HepG2 (cell line): ENCODE measurements around the gene TEDC1. TPM values are rescaled to one million over a fixed set of nuclear protein-coding genes. Genes with fewer than 3 reads are reported as not detected.
A peak's percentile ranks its signal among the peaks of the same experiment; 100 is the strongest.

Experiments
- BORCS8-MEF2B ChIP-seq: sonication (generic); formaldehyde crosslinking; IDR thresholded peaks from 2 replicates; pipeline ENCODE4 v1.8.0; 2022; ENCODE audit warnings: mild to moderate bottlenecking, missing genetic modification reagents
- CC2D1A ChIP-seq: sonication (generic); formaldehyde crosslinking; IDR thresholded peaks from 2 replicates; pipeline ENCODE4 v1.8.1; 2023; ENCODE audit warnings: mild to moderate bottlenecking, missing genetic modification reagents
- DDIT3 ChIP-seq: sonication (generic); formaldehyde crosslinking; IDR thresholded peaks from 2 replicates; pipeline ENCODE4 v1.4.0; 2020; ENCODE audit warnings: mild to moderate bottlenecking, missing genetic modification reagents
- E2F1 ChIP-seq: sonication (generic); formaldehyde crosslinking; IDR thresholded peaks from 2 replicates; pipeline ENCODE4 v1.5.0; 2020; ENCODE audit warnings: missing genetic modification reagents
- ELF4 ChIP-seq: sonication (generic); formaldehyde crosslinking; IDR thresholded peaks from 2 replicates; pipeline ENCODE4 v1.5.0; 2020; ENCODE audit warnings: missing genetic modification reagents, mild to moderate bottlenecking, moderate library complexity, borderline replicate concordance
- FOXM1 ChIP-seq: sonication (generic); formaldehyde crosslinking; IDR thresholded peaks from 2 replicates; pipeline ENCODE4 v1.5.0; 2020; ENCODE audit warnings: missing genetic modification reagents
- FOXP1 ChIP-seq, 2 experiments: fragments of 450-650 bp in 1 of 2; IDR thresholded peaks; 2 replicates each; pipeline ENCODE4 v1.6.1; 2017 to 2018; ENCODE audit warnings: antibody characterized with exemption in 1 of 2
- HIVEP1 ChIP-seq: sonication (generic); formaldehyde crosslinking; IDR thresholded peaks from 2 replicates; pipeline ENCODE4 v1.4.0; 2020; ENCODE audit warnings: mild to moderate bottlenecking, missing genetic modification reagents
- HNF1A ChIP-seq, 2 experiments: sonication (generic) in 1 of 2; formaldehyde crosslinking in 1 of 2; IDR thresholded peaks; 2 replicates each; pipeline versions ENCODE4 v1.4.0 to v1.6.1; 2016 to 2020; ENCODE audit warnings: borderline replicate concordance in 1 of 2, low read depth in 1 of 2, mild to moderate bottlenecking in 1 of 2, missing genetic modification reagents in 1 of 2
- HNRNPH1 ChIP-seq: fragments of 200-400 bp; formaldehyde crosslinking; optimal IDR thresholded peaks from 2 replicates; pipeline ENCODE3; 2017; ENCODE audit warnings: mild to moderate bottlenecking, low read depth, low read length
- MIXL1 ChIP-seq: IDR thresholded peaks from 2 replicates; pipeline ENCODE4 v1.6.1; 2016
- NFYB ChIP-seq: sonication (generic); formaldehyde crosslinking; IDR thresholded peaks from 2 replicates; pipeline ENCODE4 v1.4.0; 2020; ENCODE audit warnings: missing genetic modification reagents
- PRMT3 ChIP-seq: sonication (generic); formaldehyde crosslinking; IDR thresholded peaks from 2 replicates; pipeline ENCODE4 v1.8.1; 2022; ENCODE audit warnings: low read depth, mild to moderate bottlenecking, moderate library complexity, missing genetic modification reagents, borderline replicate concordance
- SMAD9 ChIP-seq: sonication (generic); formaldehyde crosslinking; IDR thresholded peaks from 2 replicates; pipeline ENCODE4 v1.5.1; 2020; ENCODE audit warnings: mild to moderate bottlenecking, missing genetic modification reagents
- UBTF ChIP-seq: sonication (generic); formaldehyde crosslinking; IDR thresholded peaks from 2 replicates; pipeline ENCODE4 v1.4.0; 2020; ENCODE audit warnings: mild to moderate bottlenecking, missing genetic modification reagents
- XBP1 ChIP-seq: sonication (generic); formaldehyde crosslinking; IDR thresholded peaks from 2 replicates; pipeline ENCODE4 v1.5.0; 2020; ENCODE audit warnings: missing genetic modification reagents
- ZNF383 ChIP-seq: sonication (generic); formaldehyde crosslinking; IDR thresholded peaks from 2 replicates; pipeline ENCODE4 v1.4.0; 2020; ENCODE audit warnings: missing genetic modification reagents, mild to moderate bottlenecking, borderline replicate concordance
- ZNF451 ChIP-seq: sonication (generic); formaldehyde crosslinking; IDR thresholded peaks from 2 replicates; pipeline ENCODE4 v1.5.0; 2020; ENCODE audit warnings: mild to moderate bottlenecking, missing genetic modification reagents
- ZNF768 ChIP-seq: sonication (generic); formaldehyde crosslinking; IDR thresholded peaks from 2 replicates; pipeline ENCODE4 v1.4.0; 2020; ENCODE audit warnings: missing genetic modification reagents
- ZSCAN12 ChIP-seq: sonication (generic); formaldehyde crosslinking; IDR thresholded peaks from 2 replicates; pipeline ENCODE4 v1.9.0; 2021; ENCODE audit warnings: mild to moderate bottlenecking, missing genetic modification reagents
- polyA plus RNA-seq, 8 experiments: library from polyadenylated mRNA; depleted of rRNA in 3 of 8; stranded (reverse) in 7 of 8; unstranded in 1 of 8; fragments of >200 nt; fragmentation: Illumina TruSeq in 4 of 8; extraction: Trizol in 4 of 8; gene quantifications; 2 replicates each; pipeline versions ENCODE4 v1.2.1 to v1.2.3, GENCODE V29; 2011 to 2016; ENCODE audit warnings: low read depth in 4 of 8, missing spikeins in 1 of 8, mixed read lengths in 1 of 8; ENCODE audit not compliant: insufficient read depth in 1 of 8
- total RNA-seq, 5 experiments: library from RNA; depleted of rRNA; stranded (reverse); fragments of >200 nt; fragmentation: Illumina TruSeq; extraction: Trizol; gene quantifications; 2 replicates each; pipeline ENCODE4 v1.2.3, GENCODE V29; 2016; ENCODE audit warnings: low read depth in 1 of 5

The TEDC1 gene
- total and polyA plus RNA-seq, 2 of the 13 experiments (the other 11 are each of a cell fraction or from before 2014, with no cell fraction given): 5.7 to 27.4 TPM

- TF ChIP-seq HNF1A (IDR thresholded peaks at IDR 0.05; ENCODE audit: low read depth) (no peak), HNF1A (CRISPR knock-in tag; IDR thresholded peaks at IDR 0.05; ENCODE audit: borderline replicate concordance) (no peak; the same call in 1 of the 2 replicates), NFYB (no peak), SMAD9 (CRISPR knock-in tag) (no peak), E2F1 (CRISPR knock-in tag) (peak; percentile 62; the same call in 1 of the 2 replicates), PRMT3 (CRISPR knock-in tag) (no peak), ELF4 (CRISPR knock-in tag) (no peak), BORCS8-MEF2B (CRISPR knock-in tag) (no peak), ZNF768 (CRISPR knock-in tag) (peak; percentile 35; the same call in 1 of the 2 replicates), DDIT3 (CRISPR knock-in tag) (no peak), FOXM1 (CRISPR knock-in tag) (no peak), ZSCAN12 (CRISPR knock-in tag) (no peak), CC2D1A (CRISPR knock-in tag) (no peak), MIXL1 (CRISPR knock-in tag) (no peak), ZNF451 (CRISPR knock-in tag) (no peak), ZNF383 (CRISPR knock-in tag) (no peak), HNRNPH1 (no peak), UBTF (CRISPR knock-in tag) (peak; percentile 77), XBP1 (CRISPR knock-in tag) (no peak), FOXP1 (IDR thresholded peaks at IDR 0.05) (no peak), FOXP1 (CRISPR knock-in tag; IDR thresholded peaks at IDR 0.05) (no peak), HIVEP1 (CRISPR knock-in tag) (no peak)
Measured at GRCh38 chr14:105527826-105528585, 37.0 kb downstream of the TEDC1 start (continued).
